SK-N-MC (cell line): ENCODE results near the gene FIS1.

Experiments used
- EZH2 ChIP-seq: fragments of 200-600 bp; sonication (generic); IDR thresholded peaks from one replicate; pipeline ENCODE4 v1.6.1; 2017; ENCODE audit warnings: antibody characterized with exemption
- FOXP2 ChIP-seq: optimal IDR thresholded peaks from 2 replicates; pipeline ENCODE3; 2011; ENCODE audit warnings: mild to moderate bottlenecking, moderate library complexity; ENCODE audit not compliant: insufficient read depth; ENCODE audit errors: extremely low read length, control extremely low read depth
- POLR2AphosphoS5 ChIP-seq: IDR thresholded peaks from 2 replicates; pipeline ENCODE4 v1.6.1; 2012; ENCODE audit warnings: mild to moderate bottlenecking, low read depth, low read length, borderline replicate concordance

DNA sequence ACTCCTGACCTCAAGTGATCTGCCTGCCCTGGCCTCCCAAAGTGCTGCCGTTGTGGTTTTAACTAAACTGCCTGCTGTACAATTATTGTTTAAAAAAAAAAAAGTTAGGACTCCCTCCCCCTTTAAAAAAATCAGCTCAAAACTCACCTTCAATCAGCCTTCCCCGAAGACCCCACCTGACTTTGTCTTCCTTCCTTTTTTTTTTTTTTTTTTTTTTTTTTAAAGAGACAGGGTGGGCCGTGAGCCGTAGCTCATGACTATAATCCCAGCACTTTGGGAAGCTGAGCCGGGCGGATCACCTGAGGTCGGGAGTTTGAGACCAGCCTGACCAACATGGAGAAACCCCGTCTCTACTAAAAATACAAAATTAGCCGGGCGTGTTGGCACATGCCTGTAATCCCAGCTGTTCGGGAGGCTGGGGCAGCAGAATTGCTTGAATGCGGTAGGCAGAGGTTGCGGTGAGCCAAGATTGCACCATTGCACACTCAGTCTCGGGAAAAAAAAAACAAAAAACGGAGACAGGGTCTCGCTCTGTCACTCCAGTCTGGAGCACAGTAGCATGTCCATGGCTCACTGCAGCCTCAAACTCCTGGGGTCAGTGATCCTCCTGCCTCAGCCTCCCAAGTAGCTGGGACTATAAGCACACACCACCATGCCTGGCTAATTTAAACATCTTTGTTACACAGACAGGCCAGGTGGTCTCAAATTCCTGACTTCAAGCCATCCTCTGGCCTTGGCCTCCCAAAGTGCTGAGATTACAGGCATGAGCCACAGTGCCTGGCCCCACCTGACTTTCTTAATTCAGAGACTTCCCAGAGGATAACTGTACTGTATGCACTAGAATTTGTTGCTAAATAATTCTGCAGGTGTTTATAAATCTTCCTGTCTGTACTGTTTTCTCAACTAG is 3.2 kb downstream of the FIS1 start:
- TF ChIP-seq EZH2 (no peak), POLR2AphosphoS5 (no peak), FOXP2 (no peak)
